ENCODE results near the gene UGGT1.

UGGT1 gene

DNA sequence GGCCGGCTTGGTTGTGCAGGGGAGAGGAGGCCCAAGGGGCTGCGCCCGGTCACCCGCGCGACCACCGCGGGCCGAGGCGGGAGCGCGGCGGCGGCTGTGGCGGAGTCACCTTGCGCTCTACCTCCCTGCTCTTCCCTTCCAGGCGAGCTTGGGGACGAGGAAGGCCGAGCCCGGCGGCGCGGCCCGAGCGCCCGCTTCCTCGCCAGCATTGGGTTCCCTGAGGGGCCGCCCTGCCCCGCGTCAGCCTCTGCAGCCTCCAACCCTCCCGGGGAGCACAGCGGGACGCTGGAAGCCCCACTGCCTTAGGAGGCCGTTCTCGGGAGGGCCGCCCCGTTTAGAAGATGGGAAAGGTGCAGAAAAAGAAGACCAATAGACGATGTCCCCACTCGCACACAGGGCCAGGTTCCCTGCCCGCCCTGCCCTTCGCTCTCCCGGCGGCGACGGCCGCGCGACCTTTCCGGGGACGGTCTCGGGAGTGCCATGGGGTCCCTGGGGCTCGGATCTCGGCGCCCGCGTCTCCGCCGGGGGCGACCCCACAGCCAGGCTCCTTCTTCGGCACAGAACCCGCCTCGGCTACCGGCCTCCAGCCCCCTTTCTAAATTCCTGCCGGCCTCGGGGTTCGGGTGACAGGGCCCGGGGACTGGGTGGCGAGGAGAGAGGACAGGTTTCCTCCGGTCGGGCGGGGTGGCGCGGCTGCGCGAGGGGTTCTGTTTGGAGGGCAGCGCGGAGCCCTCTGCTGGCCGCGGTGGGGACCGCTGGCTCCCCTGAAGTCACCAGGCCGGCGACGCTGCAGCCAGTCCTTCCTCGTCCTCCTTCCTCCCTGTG lies 142.2 kb downstream of the UGGT1 start:
- Histone ChIP-seq H3K79me2 (no peaks in the 10 kb centered on the region), H3K9me3 (ENCODE audit: control insufficient read depth, low read length) (no peaks in the 10 kb centered on the region), H3K36me3 (ENCODE audit: control insufficient read depth, insufficient read depth, low read length) (no peaks in the 10 kb centered on the region), H3K4me2 (ENCODE audit: low read length) (peak overlapping the region; percentile 71), H3K27ac (peak overlapping the region; percentile 78), H3K4me3 (ENCODE audit: low read depth, low read length) (peak overlapping the region; percentile 71), H3K27me3 (ENCODE audit: control insufficient read depth, insufficient read depth, low read length) (no peaks in the 10 kb centered on the region), H3K4me1 (no peaks in the 10 kb centered on the region), H3K9ac (peak overlapping the region; percentile 74), H2AFZ (peak overlapping the region; percentile 100)
- TF ChIP-seq, protein P1, sequence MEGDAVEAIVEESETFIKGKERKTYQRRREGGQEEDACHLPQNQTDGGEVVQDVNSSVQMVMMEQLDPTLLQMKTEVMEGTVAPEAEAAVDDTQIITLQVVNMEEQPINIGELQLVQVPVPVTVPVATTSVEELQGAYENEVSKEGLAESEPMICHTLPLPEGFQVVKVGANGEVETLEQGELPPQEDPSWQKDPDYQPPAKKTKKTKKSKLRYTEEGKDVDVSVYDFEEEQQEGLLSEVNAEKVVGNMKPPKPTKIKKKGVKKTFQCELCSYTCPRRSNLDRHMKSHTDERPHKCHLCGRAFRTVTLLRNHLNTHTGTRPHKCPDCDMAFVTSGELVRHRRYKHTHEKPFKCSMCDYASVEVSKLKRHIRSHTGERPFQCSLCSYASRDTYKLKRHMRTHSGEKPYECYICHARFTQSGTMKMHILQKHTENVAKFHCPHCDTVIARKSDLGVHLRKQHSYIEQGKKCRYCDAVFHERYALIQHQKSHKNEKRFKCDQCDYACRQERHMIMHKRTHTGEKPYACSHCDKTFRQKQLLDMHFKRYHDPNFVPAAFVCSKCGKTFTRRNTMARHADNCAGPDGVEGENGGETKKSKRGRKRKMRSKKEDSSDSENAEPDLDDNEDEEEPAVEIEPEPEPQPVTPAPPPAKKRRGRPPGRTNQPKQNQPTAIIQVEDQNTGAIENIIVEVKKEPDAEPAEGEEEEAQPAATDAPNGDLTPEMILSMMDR (IDR thresholded peaks at IDR 0.05) = peak; percentile 90

DNA sequence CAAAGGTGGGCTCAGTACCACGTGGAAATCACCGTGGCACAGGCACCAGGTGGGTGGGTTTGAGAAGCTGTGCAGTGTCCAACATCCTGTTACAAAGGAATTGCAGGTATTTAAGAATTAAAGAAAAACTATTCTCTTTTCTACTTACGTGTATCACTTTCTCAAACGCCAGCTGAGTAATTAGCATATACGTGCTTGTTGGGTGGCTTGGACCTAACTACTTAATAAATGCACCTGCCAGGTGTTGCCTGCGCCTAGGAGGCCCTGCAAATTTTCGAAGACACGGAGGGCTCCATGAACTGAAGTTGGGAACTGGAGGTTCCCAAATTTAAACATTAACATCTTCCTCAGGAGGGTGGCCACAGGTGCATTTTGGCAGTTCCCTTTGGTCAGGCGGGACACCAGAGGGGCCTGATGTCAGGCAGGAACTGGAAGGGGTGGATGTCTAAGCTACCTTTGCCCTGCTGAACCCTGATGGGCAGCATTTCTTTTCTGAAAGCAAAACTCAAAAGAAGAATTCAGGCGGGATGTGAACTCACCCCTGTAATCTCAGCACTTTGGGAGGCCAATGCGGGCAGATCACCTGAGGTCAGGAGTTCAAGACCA lies 142.9 kb downstream of the UGGT1 start:
- no peak overlapping the region for H3K9ac ChIP-seq
- H3K4me3 ChIP-seq (ENCODE audit: low read depth, low read length) = peak overlapping the region; percentile 71
- H3K36me3 ChIP-seq (ENCODE audit: control insufficient read depth, insufficient read depth, low read length) = no peaks in the 10 kb centered on the region
- H3K9me3 ChIP-seq (ENCODE audit: control insufficient read depth, low read length) = no peaks in the 10 kb centered on the region
- H2AFZ ChIP-seq = peak overlapping the region; percentile 100
- H3K27me3 ChIP-seq (ENCODE audit: control insufficient read depth, insufficient read depth, low read length) = no peaks in the 10 kb centered on the region
- H3K27ac ChIP-seq = no peak overlapping the region
- H3K4me2 ChIP-seq (ENCODE audit: low read length) = peak overlapping the region; percentile 71
- TF ChIP-seq, protein P1 (IDR thresholded peaks at IDR 0.05) = no peak
- H3K79me2 ChIP-seq = no peaks in the 10 kb centered on the region
- H3K4me1 ChIP-seq = no peaks in the 10 kb centered on the region

DNA sequence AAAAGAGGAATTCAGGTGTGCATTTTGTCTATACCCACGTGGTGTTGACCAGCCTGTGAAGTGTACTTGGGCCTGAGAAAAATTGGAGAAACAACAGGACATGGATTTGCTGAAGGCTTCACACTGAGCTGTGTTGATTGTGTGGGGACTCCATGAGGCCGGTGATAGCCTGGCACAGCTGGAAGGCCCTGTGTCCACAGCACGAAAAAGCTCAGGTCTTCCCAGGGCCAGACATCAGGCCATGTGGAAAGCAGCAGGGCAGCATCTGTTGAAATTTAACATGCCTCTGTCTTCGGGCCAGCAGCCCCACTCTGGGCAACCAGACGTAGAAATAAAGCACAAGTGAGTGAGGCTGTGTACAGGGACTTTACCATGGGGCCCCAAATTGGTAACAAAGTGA lies 143.6 kb downstream of the UGGT1 start:
- no peaks in the 10 kb centered on the region for H3K4me1 ChIP-seq
- H3K27ac ChIP-seq = no peak overlapping the region
- no peaks in the 10 kb centered on the region for H3K79me2 ChIP-seq
- no peak overlapping the region for H3K4me3 ChIP-seq (ENCODE audit: low read depth, low read length)
- H3K4me2 ChIP-seq (ENCODE audit: low read length) = no peak overlapping the region
- H3K9ac ChIP-seq = no peak overlapping the region
- H3K9me3 ChIP-seq (ENCODE audit: control insufficient read depth, low read length) = no peaks in the 10 kb centered on the region
- no peak overlapping the region for H2AFZ ChIP-seq
- TF ChIP-seq, protein P1 (IDR thresholded peaks at IDR 0.05) = no peak
- no peaks in the 10 kb centered on the region for H3K36me3 ChIP-seq (ENCODE audit: control insufficient read depth, insufficient read depth, low read length)
- H3K27me3 ChIP-seq (ENCODE audit: control insufficient read depth, insufficient read depth, low read length) = no peaks in the 10 kb centered on the region

DNA sequence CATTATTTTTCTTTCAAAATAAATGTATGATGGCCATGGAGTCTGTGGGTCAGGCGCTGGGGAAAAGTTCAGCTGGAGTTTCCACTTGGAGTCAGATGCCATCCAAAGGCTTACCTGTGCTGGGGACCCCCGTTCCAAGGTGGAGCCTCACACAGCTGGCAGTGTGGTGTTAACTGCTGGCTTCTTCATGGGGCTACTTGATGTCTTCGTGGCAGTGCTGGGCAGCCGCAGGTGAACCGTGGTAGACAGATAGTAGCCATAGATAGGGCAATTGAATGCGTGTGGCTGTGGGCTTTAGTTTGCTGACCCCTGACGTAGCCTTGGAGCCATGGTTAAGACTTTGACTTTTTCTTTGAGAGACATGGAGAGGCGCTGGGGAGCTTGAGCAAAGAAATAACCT lies 144.6 kb downstream of the UGGT1 start:
- Histone ChIP-seq H3K36me3 (ENCODE audit: control insufficient read depth, insufficient read depth, low read length) (no peaks in the 10 kb centered on the region), H3K9ac (no peak overlapping the region), H3K79me2 (no peaks in the 10 kb centered on the region), H3K27me3 (ENCODE audit: control insufficient read depth, insufficient read depth, low read length) (no peaks in the 10 kb centered on the region), H2AFZ (no peak overlapping the region), H3K4me3 (ENCODE audit: low read depth, low read length) (no peak overlapping the region), H3K4me2 (ENCODE audit: low read length) (no peak overlapping the region), H3K27ac (no peak overlapping the region), H3K9me3 (ENCODE audit: control insufficient read depth, low read length) (no peaks in the 10 kb centered on the region), H3K4me1 (no peaks in the 10 kb centered on the region)
- TF ChIP-seq, protein P1 (IDR thresholded peaks at IDR 0.05) = no peak

Data from parathyroid adenoma (tissue), 2 donors.